VCaP (cell line): ENCODE results near the gene NT5DC3.

Source experiments
- H3K27ac ChIP-seq: fragments of 450-650 bp; 2 replicates; pipeline ENCODE4 v1.5.1; 2017
- CTCF ChIP-seq: fragments of 450-650 bp; conservative IDR thresholded peaks from 2 replicates; pipeline ENCODE4 v1.5.1; 2017; ENCODE audit warnings: mild to moderate bottlenecking, moderate library complexity

NT5DC3 gene

GRCh38 chr12:103834942-103835341 lies 6.1 kb downstream of the NT5DC3 start:
- peak overlapping the region; percentile 46; the same call in 1 of the 2 replicates for H3K27ac ChIP-seq
- TF ChIP-seq CTCF: no peak

- peak; percentile 61 for TF ChIP-seq CTCF
- H3K27ac ChIP-seq: peak overlapping the region; percentile 46
These were observed 7.1 kb downstream of the NT5DC3 start for GRCh38 chr12:103833891-103834290.

- peak overlapping the region; percentile 46 for H3K27ac ChIP-seq
- no peak for TF ChIP-seq CTCF
These were observed 7.8 kb downstream of the NT5DC3 start for GRCh38 chr12:103833095-103833775.

GRCh38 chr12:103832048-103832997 lies 8.7 kb downstream of the NT5DC3 start:
- TF ChIP-seq CTCF: no peak
- H3K27ac ChIP-seq: no peak overlapping the region

- TF ChIP-seq CTCF: no peak
- H3K27ac ChIP-seq: no peak overlapping the region
These were observed 10.2 kb downstream of the NT5DC3 start for GRCh38 chr12:103830730-103831320.

- no peak for TF ChIP-seq CTCF
- H3K27ac ChIP-seq: no peak overlapping the region
These were observed 10.9 kb downstream of the NT5DC3 start for GRCh38 chr12:103830025-103830725.
